ENCODE measurements around the gene CYP2J2.

CYP2J2 gene

DNA sequence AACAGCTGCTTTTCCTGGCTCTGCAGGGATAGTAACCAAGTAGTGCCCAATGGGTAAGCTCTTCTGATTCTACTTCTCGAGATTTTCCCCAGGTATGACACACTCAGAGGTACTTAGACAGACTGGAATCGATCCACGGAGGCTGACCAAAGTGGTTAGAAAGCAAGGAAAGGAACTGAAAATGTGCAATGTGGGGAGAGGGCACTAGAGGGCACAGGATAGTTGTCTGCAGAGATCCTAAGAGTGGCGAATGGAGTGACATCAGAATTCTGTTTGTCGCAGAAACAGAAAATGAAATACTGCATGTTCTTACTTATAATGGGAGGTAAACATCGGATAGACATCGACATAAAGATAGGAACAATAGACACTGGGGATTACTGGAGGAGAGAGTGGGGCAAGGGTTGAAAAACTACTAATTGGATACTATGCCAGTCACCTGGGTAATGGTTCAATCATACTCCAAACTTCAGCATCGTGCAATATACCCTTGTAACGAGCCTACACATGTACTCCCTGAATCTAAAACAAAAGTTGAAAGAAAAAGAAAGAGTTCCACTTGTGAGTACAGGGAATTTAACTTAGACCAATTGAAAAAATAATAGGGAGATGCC is 23.3 kb downstream of the CYP2J2 start:
- Mint-ChIP-seq H3K27ac (no peak overlapping the region), H3K36me3 (ENCODE audit: low read depth) (peaks cover 10% of the 10 kb centered on the region), H3K4me1 (ENCODE audit: low read depth) (no peaks in the 10 kb centered on the region), H3K27me3 (no peaks in the 10 kb centered on the region), H3K9me3 (no peaks in the 10 kb centered on the region), H3K4me3 (no peak overlapping the region)

DNA sequence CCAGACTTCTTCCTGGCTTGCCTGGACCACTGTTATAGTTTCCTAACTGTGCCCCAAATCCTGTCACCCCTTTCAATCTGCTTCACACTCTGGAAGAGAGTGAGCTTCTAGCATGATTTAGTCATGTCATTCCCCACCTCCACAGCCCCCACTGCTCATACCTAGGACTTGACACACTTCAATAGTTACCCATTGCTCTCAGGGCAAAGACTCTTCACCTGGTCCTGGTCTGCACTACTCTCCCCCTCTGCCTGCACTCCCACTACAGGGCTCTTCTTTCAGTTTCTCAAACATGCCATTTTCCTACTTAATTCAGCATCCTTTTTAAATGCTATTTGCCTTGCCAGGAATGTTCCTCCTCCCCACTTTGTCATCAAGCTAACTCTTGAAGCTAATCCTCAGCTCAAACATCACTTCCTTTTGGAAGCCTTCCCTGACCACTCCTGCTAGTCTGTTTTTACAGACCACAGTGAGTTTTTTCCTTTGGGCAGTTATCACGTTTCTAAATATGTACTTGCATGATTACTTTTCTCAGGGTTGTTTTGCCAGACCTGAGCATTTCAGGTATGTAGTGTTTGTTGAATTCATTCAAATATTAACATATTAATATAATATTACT is 24.7 kb downstream of the CYP2J2 start:
- peaks cover 5% of the 10 kb centered on the region for H3K36me3 Mint-ChIP-seq (ENCODE audit: low read depth)
- no peak overlapping the region for H3K4me3 Mint-ChIP-seq
- no peaks in the 10 kb centered on the region for H3K9me3 Mint-ChIP-seq
- no peak overlapping the region for H3K27ac Mint-ChIP-seq
- no peaks in the 10 kb centered on the region for H3K27me3 Mint-ChIP-seq
- H3K4me1 Mint-ChIP-seq (ENCODE audit: low read depth): no peaks in the 10 kb centered on the region

DNA sequence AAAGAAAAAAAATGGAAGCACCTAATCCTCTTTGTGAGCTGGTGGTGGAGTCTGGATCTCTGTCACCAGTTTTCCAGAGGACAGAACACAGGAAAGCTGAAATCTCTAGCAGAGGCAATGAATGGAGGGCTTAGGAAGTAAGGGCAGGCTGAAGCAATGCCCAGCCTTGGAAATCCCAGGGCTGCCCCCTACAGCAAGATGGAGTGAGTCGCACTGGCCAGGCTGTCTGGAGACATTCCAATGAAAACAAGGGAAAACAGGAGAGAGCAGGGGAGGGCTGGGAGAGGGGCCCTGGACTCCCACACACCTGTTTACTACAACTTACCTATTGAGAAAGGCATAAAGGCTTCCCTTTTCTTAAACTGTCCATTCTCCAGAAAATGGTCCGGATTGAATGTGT is 25.9 kb downstream of the CYP2J2 start:
- Mint-ChIP-seq H3K27me3 (no peaks in the 10 kb centered on the region), H3K9me3 (no peaks in the 10 kb centered on the region), H3K4me1 (ENCODE audit: low read depth) (no peaks in the 10 kb centered on the region), H3K4me3 (no peak overlapping the region), H3K27ac (no peak overlapping the region), H3K36me3 (ENCODE audit: low read depth) (no peaks in the 10 kb centered on the region)

DNA sequence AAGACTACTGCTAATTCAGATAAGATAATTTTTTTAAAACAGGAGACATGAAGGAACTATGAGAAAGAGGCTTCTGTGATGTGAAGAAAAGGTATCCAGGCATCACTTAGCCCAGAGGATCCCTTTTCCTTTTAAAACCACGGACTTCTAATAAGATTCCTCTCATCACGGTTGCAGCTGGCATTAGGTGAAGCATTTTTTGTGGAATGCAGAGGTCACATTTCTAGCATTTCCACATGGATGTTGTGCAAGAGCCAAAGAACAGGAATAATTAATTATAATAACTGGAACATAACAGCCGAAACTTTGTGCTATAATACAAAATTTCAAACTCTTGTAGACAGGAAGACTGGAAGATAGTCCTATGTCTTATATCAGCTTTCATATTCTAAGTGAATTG is 27.6 kb downstream of the CYP2J2 start:
- Mint-ChIP-seq H3K4me3 (no peak overlapping the region), H3K27me3 (no peaks in the 10 kb centered on the region), H3K4me1 (ENCODE audit: low read depth) (peaks cover under 1% of the 10 kb centered on the region), H3K9me3 (no peaks in the 10 kb centered on the region), H3K36me3 (ENCODE audit: low read depth) (no peaks in the 10 kb centered on the region), H3K27ac (no peak overlapping the region)

DNA sequence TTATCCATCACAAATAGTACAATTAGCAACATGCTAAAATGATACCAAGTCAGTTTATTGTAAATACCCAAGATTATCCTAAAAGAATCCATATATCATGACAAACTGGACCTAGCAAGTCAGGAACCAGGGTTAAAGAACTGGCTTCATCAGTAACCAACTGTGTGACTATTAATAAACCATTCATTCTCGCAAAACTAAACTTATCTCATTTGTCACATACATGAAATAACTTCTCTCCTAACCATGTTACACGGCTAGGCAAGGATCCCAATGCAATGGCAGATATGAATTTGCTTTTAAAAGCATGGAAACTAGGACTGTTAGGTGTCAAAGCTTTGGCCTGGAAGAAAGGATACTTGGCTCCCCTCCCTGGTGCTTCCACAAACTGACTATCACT is 29.4 kb downstream of the CYP2J2 start:
- peaks cover 14% of the 10 kb centered on the region for H3K4me1 Mint-ChIP-seq (ENCODE audit: low read depth)
- no peaks in the 10 kb centered on the region for H3K36me3 Mint-ChIP-seq (ENCODE audit: low read depth)
- H3K27ac Mint-ChIP-seq: no peak overlapping the region
- no peaks in the 10 kb centered on the region for H3K9me3 Mint-ChIP-seq
- no peak overlapping the region for H3K4me3 Mint-ChIP-seq
- no peaks in the 10 kb centered on the region for H3K27me3 Mint-ChIP-seq

DNA sequence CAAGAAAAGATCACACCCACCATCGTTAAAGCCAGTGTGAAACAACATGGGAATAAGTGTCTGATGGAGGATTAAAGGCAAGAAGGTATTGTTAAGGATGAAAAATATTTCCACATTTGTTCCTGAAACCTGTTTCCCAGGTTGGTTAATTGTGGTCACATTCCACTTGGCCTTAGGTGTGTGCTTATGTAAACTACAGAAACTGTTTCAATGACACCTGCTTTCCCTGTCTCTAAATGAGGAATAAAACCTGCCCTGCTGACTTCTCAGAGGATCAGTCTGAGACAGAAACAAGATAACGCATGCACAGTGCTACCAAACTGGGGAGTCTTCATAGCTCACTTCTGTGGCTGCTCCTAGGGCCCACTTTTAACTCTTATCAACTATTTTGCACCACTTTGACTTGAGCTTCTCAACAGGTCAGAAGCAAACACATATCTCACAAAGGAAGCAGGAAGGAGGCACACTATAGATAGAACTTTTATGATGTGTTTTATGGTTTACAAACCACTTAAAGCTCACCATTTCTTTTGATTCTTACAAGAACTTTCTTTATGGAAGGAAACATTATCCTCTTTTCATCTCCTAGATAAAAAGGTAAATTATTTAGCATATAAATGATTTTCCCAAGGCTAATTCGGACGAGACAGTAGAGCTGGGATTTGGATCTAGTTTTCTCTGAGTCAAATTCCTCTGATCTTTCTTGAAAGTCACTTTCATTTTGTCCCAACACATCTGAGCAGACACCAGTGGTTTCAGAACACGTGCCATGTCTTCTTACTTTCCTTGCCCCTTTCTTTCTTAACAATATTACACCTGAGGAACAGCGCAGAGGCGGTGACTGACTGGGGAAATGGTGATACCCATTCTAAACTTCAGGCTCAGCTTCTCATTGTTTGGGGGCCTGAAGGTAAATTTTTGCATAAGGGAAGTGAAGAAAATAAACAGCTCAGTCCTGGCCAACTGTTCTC is 33.4 kb downstream of the CYP2J2 start:
- peaks cover 3% of the 10 kb centered on the region for H3K27me3 Mint-ChIP-seq
- H3K9me3 Mint-ChIP-seq: peaks cover 13% of the 10 kb centered on the region
- no peak overlapping the region for H3K4me3 Mint-ChIP-seq
- H3K27ac Mint-ChIP-seq: peak overlapping the region; percentile 7
- peaks cover 6% of the 10 kb centered on the region for H3K36me3 Mint-ChIP-seq (ENCODE audit: low read depth)
- peaks cover 14% of the 10 kb centered on the region for H3K4me1 Mint-ChIP-seq (ENCODE audit: low read depth)

DNA sequence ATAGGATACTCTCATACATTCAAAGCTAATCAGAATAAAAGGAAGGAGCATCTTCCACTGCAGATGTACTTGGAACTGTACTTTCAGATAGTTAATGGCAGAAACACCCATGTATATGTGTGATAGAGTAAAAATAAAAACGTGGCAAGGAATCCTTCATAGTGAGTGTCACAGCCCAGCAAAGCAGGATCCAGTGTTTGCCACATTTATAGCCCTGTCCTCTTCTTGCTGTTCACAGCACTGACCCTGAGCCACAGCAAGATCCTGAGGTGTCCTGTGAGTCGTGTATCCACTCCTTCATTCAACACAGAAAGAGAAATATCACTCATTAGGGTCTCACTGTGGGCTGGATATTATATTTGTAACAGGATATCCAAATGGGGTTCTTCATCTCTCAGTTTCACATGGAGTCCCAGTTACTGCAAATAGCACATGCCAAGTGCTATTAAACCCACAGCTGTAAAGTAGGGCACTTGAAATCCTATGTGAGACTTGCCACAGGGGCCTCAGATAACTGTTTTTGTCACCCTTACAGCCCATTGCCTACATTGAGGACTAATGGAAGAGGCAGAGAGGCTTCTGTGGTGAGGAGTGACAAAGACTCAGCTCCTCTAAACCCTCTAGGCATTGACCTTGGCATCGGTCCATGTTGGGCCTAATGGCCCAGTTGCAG is 41.3 kb downstream of the CYP2J2 start:
- Mint-ChIP-seq H3K4me1 (ENCODE audit: low read depth) (no peaks in the 10 kb centered on the region), H3K9me3 (peaks cover 14% of the 10 kb centered on the region), H3K27ac (no peak overlapping the region), H3K4me3 (no peak overlapping the region), H3K36me3 (ENCODE audit: low read depth) (peaks cover 6% of the 10 kb centered on the region), H3K27me3 (peaks cover 3% of the 10 kb centered on the region)

DNA sequence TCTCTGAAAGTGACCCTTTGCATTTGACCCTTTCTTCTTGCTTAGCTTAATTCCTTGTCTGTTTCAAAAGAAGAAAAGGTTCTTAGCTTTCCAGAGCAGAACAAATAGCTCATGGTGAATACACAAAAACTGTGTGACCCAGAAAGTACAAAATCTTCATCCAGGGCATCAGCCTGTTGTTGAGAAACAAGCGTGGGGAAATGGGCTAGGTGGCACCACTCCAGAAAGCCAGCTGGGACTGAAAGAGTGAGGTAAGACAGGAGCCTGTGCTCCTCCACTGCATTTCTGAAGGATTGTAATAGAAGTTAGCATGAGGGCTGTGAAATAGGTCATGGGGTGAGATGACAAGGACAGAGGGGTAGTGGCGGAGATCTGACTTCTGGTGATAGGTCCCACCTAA is 45.8 kb downstream of the CYP2J2 start:
- no peaks in the 10 kb centered on the region for H3K27me3 Mint-ChIP-seq
- no peaks in the 10 kb centered on the region for H3K4me1 Mint-ChIP-seq (ENCODE audit: low read depth)
- no peak overlapping the region for H3K27ac Mint-ChIP-seq
- peaks cover 10% of the 10 kb centered on the region for H3K36me3 Mint-ChIP-seq (ENCODE audit: low read depth)
- H3K4me3 Mint-ChIP-seq: no peak overlapping the region
- H3K9me3 Mint-ChIP-seq: peaks cover 9% of the 10 kb centered on the region

DNA sequence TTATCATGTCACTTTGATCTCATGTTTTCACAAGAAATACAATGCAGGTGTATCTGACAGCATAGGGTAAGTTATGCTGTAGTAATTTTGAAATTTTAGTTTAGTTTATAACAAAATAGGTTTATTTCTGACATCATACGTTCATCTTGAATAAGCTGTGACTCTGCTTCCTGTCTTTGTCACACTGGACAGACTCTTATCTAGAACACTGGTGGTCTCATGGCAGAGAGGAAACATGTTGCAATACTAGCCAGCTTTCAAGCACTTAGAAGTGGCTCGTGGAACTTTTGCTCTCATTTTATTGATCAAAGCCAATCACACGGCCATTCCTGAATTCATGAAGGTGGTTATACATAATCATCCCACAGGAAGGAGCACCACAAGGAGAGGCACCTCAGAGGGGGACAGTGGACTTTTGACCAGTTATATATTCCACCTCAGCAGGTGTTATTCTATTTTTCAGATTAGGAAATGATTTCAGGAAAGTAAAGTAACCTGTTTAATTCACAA is 46.5 kb downstream of the CYP2J2 start:
- Mint-ChIP-seq H3K4me3 (no peak overlapping the region), H3K27ac (no peak overlapping the region), H3K4me1 (ENCODE audit: low read depth) (no peaks in the 10 kb centered on the region), H3K36me3 (ENCODE audit: low read depth) (peaks cover 11% of the 10 kb centered on the region), H3K9me3 (peaks cover 9% of the 10 kb centered on the region), H3K27me3 (no peaks in the 10 kb centered on the region)

DNA sequence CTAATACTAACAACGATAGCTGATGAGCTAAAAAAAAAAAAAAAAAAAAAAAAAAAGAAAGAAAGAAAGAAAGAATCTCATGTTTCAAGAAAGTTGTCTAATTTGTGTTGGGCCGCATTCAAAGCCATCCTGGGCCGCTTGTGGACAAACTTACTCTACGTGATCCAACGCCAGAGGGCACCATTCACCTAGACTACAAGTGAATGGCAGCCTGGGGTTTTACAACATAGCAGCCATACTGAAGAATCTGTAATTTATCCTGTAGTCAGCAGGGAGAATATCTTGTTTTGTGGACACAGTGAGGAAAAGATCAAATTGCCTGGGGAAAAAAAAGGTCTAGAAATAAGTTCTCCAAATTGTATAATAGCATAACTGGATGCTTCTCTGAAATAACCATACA is 47.0 kb downstream of the CYP2J2 start:
- H3K9me3 Mint-ChIP-seq: peaks cover 9% of the 10 kb centered on the region

DNA sequence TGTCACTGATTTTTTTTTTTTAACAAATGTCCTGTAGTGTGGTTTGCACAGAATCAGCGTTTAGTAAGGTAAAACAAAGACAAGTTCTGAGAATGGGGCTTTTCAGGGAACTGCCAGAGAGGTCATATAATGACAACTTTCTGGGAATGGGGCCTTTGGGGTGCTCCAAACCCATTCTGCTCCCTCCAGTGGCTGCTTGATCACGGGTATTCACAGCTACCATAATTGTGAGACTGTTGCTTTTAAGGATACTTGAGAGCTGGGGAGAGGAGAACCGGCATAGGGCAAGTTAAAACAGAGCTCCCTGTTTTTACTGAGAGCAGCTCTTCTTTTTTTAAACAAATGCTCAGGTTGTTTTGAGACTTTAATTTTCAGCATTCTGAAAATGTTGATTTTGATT is 48.2 kb downstream of the CYP2J2 start:
- H3K9me3 Mint-ChIP-seq: peaks cover 9% of the 10 kb centered on the region
- H3K27me3 Mint-ChIP-seq: no peaks in the 10 kb centered on the region
- H3K36me3 Mint-ChIP-seq (ENCODE audit: low read depth): peaks cover 11% of the 10 kb centered on the region
- H3K4me3 Mint-ChIP-seq: no peak overlapping the region
- no peaks in the 10 kb centered on the region for H3K4me1 Mint-ChIP-seq (ENCODE audit: low read depth)
- H3K27ac Mint-ChIP-seq: no peak overlapping the region

More for the DNA sequence above, 47.0 kb downstream of the CYP2J2 start:
- H3K27me3 Mint-ChIP-seq: no peaks in the 10 kb centered on the region
- H3K4me3 Mint-ChIP-seq: no peak overlapping the region
- no peaks in the 10 kb centered on the region for H3K4me1 Mint-ChIP-seq (ENCODE audit: low read depth)
- no peak overlapping the region for H3K27ac Mint-ChIP-seq
- H3K36me3 Mint-ChIP-seq (ENCODE audit: low read depth): peaks cover 11% of the 10 kb centered on the region

DNA sequence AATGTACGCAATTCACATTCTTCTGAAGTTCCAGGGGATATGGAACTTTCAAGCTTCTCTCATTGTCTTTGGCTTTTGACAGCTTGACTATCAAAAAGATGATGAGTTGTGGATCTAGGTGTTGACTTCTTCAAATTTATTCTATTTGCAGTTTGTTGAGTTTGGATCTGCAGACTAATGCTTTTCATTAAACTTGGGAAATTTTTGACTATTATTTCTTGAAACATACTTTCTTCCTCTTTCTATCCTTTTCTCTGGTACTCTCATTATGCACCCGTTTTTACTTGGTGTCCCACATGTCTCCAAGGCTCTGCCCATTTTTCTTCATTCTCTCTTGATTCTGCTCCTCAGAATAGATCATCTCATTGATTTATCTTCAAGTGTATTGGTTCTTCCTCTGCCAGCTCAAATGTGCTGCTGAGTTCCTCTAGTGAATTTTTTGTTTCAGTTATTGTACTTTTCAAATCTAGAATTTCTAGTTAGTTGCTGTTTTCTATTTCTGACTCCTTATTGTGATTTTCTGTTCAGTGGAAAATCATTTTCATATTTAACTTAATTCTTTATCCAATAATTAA is 49.4 kb downstream of the CYP2J2 start:
- Mint-ChIP-seq H3K27me3 (no peaks in the 10 kb centered on the region), H3K4me3 (no peak overlapping the region), H3K36me3 (ENCODE audit: low read depth) (peaks cover 11% of the 10 kb centered on the region), H3K4me1 (ENCODE audit: low read depth) (no peaks in the 10 kb centered on the region), H3K27ac (no peak overlapping the region), H3K9me3 (peaks cover 9% of the 10 kb centered on the region)

DNA sequence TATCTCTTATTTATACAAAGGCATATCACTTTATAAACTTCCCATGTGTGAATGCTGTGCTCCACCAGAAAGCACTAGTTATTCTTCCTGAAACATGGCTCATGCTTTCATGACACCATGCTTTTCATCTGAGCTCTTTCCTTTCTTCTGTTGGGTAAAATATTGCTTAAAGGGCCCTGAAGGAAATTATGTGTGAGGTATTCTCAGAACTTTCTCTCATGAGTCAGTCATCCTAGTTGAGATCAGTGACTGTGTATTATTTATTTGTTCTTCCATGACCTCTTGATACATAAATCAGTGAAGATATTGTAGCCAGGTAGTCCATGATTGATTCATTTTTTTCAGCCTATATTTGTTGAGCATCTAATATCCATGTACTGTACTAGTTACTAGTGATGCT is 54.8 kb downstream of the CYP2J2 start:
- no peaks in the 10 kb centered on the region for H3K9me3 Mint-ChIP-seq
- H3K36me3 Mint-ChIP-seq (ENCODE audit: low read depth): peaks cover 17% of the 10 kb centered on the region
- no peak overlapping the region for H3K4me3 Mint-ChIP-seq
- no peak overlapping the region for H3K27ac Mint-ChIP-seq
- no peaks in the 10 kb centered on the region for H3K27me3 Mint-ChIP-seq
- H3K4me1 Mint-ChIP-seq (ENCODE audit: low read depth): no peaks in the 10 kb centered on the region

DNA sequence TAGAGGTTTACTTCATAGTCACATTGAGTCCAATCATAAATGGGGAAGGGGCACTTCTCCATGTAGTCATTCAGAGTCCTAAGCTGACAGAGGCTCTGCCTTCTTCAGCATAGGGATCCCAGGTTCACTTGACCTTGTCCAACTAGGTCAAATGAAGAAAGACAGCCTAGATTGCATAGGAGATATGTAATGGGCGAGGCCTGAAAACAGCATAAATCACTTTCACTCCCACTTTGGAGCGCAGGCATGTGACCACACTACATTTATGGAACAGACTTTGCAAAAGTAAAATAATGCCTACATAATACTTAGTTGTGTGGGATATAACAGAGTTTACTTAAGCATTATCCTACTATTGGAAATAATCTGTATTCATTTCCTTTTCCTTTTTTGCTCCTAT is 60.1 kb downstream of the CYP2J2 start:
- Mint-ChIP-seq H3K4me3 (no peak overlapping the region), H3K36me3 (ENCODE audit: low read depth) (peaks cover 16% of the 10 kb centered on the region), H3K9me3 (no peaks in the 10 kb centered on the region), H3K27ac (no peak overlapping the region), H3K4me1 (ENCODE audit: low read depth) (no peaks in the 10 kb centered on the region), H3K27me3 (no peaks in the 10 kb centered on the region)

All from stimulated activated naive CD8-positive, alpha-beta T cell treated with anti-CD3 and anti-CD28 coated beads, Interleukin-15, Interleukin-2, amounts not matched to agents 100 ng/mL and 50 ng/mL, for 24 hours (primary cell).